GM23338 (cell line): ENCODE results near the gene SPINT3.

Experiments
- CREB1 ChIP-seq: fragments of 250-450 bp; sonication (Bioruptor Pico); IDR thresholded peaks from 2 replicates; pipeline ENCODE4 v1.5.0; 2020; ENCODE audit warnings: low read depth, mild to moderate bottlenecking, moderate library complexity
- CTCF ChIP-seq, 2 experiments: fragments of 200-600 bp in 1 of 2; sonication (generic) in 1 of 2; conservative IDR thresholded peaks; 2 replicates each; pipeline versions ENCODE4 v1.5.1 to v1.6.1; 2016 to 2017; ENCODE audit warnings: antibody characterized with exemption in 2 of 2, low read depth in 2 of 2, mild to moderate bottlenecking in 2 of 2, moderate library complexity in 1 of 2
- EZH2phosphoT487 ChIP-seq: fragments of 200-600 bp; sonication (generic); IDR thresholded peaks from one replicate; pipeline ENCODE4 v1.8.1; 2018; ENCODE audit warnings: antibody characterized with exemption; ENCODE audit not compliant: unreplicated experiment
- NANOG ChIP-seq: IDR thresholded peaks from 2 replicates; pipeline ENCODE4 v1.6.1; 2016; ENCODE audit warnings: antibody characterized with exemption, borderline replicate concordance
- POLR2AphosphoS5 ChIP-seq: IDR thresholded peaks from 2 replicates; pipeline ENCODE4 v1.6.1; 2016; ENCODE audit warnings: antibody characterized with exemption, low read depth
- REST ChIP-seq: IDR thresholded peaks from one replicate; pipeline ENCODE4 v1.6.1; 2018; ENCODE audit warnings: antibody characterized with exemption; ENCODE audit not compliant: unreplicated experiment
- ZNF331 ChIP-seq: fragments of 250-450 bp; sonication (Bioruptor Pico); IDR thresholded peaks from 2 replicates; pipeline ENCODE4 v1.5.0; 2020; ENCODE audit warnings: low read depth, mild to moderate bottlenecking, moderate library complexity
- ZNF462 ChIP-seq: fragments of 250-450 bp; sonication (Bioruptor Pico); IDR thresholded peaks from 2 replicates; pipeline ENCODE4 v1.5.0; 2020; ENCODE audit warnings: mild to moderate bottlenecking, moderate library complexity

GRCh38 chr20:45469336-45470261 is 45.8 kb downstream of the SPINT3 start, which contains the start of gene WFDC2:
- TF ChIP-seq CTCF (conservative IDR thresholded peaks at IDR 0.05; ENCODE audit: low read depth in 2 of 2) (peak; percentile 30 to 49), ZNF462 (CRISPR knock-in tag) (no peak), ZNF331 (CRISPR knock-in tag) (no peak), CREB1 (no peak), REST (no peak), NANOG (no peak), POLR2AphosphoS5 (no peak), EZH2phosphoT487 (no peak)
